ENCODE results near the gene ACRBP.
A peak's percentile ranks its signal among the peaks of the same experiment; 100 is the strongest.
"Not testable (repeated sequence)": the region's sequence is repeated elsewhere in the genome, so short reads cannot be mapped to it uniquely, and the experiment has no call there.

ACRBP gene

GRCh38 chr12:6614513-6615172 lies 32.6 kb downstream of the ACRBP start:
- no peak for DNase-seq

- peak; percentile 70 for DNase-seq
Observed at GRCh38 chr12:6613776-6614512, 33.3 kb downstream of the ACRBP start.

- peak; percentile 51 for DNase-seq
Observed at GRCh38 chr12:6613015-6613775, 34.0 kb downstream of the ACRBP start.

GRCh38 chr12:6612652-6613014 lies 34.6 kb downstream of the ACRBP start:
- no peak for DNase-seq

GRCh38 chr12:6612247-6612646 lies 35.0 kb downstream of the ACRBP start:
- DNase-seq, result no peak

GRCh38 chr12:6608592-6609281 lies 38.5 kb downstream of the ACRBP start:
- no peak for DNase-seq

DNA sequence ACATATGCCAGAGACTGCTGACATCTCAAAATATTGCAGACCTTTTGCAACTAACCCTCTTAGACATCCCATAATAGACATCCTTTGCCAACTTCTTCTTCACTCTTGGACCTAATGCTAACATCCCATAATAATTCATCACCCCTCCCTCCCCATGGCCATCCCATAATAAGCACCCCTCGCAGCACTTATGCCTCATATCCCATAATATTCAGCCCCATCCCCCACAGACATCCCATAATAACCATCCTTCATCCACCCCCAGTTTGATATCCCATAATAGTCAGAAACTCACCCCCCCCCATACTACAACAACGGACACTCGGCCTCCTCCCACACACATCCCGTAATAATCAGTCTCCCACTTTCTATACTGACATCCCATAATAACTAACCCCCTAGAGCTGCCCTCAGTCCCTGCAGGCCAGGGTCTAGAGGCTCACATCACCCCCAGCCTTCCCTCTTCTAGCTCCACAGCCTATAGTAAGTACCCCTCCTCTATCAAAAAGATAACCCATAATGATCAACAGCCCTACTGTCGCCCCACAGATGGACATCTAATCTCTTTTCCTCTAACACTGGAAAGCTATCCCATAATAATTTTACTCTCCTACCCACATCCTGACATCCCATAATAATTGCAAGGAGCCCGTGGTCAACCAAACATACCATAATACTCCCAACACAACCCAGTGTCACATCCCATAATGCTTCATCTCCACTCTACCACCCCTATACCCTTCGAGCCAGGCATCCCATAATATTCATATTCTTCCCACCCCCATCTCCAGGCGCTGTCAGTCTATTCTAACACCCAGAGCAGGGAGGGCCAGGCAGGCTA lies 39.3 kb downstream of the ACRBP start:
- DNase-seq, result peak; percentile 73

DNA sequence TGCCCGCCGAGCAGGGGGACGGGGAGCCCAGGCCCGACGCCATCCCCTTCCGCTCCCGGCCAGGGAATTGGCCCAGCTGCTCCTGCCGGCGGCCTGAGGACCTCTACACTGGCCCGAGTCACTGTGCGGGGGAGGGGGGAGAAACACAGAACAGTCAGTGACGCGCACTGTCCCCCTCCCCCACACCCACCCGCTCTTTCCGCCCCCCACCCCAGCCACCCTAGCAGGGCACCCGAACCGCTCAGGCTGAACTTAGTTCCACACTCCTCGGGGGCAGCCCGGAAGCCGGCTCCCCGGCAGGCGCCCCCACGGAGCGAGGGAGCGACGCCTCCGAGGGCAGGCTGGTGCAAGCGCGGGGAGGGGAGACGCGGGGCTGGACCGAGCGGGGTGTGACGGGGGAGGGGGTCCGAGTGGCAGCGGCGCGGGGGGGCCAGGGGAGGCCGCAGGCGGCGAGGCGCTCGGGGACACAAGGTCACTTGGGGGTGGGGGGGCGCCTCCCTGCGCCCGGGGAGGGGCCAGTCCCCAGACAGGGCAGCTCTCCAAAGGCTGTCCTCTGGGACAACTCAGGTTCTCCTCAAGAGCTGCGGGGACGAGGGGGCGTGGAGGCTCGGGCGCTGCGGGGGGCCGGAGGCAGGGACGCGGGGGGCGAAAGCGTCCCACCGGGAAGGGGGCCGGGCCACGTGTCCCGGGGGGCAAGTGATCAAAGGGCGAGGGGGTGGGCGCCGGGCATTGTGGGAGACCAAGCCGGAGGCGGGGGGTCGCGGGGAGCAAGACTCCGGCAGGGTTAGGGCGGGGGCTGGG lies 40.7 kb downstream of the ACRBP start:
- DNase-seq, result no peak

DNA sequence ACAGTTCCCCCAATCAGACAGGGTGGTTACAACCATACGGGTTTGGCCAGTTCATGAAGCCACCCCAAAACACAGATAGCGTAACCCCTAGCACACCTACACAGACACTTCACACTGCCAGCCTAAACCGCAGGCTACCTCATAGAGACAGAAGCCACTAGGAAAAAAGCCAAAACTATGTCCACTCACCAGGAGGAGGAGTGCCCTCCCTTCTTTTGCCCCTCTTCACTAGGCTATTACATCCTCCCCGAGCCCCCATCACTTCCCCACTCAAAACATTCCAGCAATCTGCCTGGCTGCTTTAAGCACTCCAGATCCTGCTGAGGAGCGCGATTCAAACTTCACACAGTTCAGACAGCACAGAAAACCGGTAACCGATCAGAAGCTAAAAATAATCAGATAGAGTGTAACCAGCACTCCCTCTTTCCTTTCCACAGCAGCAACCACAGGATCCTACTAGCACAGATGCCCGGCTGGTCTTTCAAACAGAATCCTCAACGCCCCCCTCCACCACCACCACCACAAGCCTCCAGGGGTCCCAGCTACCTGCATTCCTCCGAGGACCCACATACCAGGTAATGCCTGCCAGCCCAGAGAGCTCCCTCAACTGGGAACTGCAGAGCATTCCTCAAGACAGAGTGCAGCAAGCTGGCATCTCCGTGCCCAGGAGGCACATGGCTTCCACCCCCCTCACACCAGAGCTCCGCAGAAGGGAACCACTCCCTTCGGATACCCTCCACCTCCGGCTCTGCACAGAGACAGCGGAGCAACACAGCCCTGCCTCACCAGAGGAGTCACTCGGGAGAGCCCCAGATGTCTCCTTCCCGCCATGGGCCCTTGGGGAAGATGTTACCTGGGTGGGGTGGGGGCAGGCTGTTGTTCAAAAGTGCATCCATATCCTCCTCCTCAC lies 41.6 kb downstream of the ACRBP start:
- DNase-seq, result no peak

GRCh38 chr12:6604259-6605029 lies 42.8 kb downstream of the ACRBP start:
- DNase-seq, result no peak

DNA sequence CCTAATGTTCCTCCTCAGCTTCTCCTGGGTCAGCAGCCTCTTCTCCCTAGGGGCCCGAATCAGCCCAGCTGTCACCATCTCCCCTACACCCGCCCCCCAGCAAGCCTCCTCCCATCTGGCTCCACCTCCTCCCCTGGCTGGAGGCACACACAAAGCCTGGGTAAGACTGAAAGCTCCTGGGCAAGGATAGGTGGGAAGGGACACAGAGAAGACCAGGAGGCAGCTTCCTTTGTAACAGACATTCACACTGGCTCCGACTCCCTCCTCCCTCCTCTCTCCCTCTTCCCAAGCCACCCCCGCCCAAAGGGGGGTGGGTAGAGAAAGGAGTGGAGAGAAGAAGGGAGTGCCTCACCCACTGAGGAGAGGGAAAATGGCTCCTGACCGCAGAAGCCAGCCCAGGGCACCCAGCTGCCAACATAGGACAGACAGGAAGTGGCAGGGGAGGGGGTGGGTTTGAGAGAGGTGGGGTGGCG lies 44.1 kb downstream of the ACRBP start:
- no peak for DNase-seq

DNA sequence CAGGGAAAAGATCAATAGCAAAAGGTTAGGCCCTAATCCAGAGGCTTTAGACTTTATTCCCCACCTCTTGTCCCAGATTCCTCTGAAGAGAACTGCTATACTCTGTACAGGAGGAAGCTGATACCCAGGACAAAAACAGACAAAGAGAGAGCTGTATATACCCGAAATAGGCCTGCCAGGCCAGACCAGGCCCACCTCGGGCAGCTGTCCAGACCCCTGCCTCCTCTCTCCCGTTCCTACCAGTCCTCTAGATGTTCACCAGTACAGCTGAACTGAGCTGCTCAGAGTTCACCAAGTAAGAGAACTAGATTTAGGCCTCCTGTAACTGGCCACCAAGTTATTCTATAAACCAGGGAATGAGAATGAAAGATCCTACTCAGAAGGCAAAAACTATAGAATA lies 44.7 kb downstream of the ACRBP start:
- no peak for DNase-seq

DNA sequence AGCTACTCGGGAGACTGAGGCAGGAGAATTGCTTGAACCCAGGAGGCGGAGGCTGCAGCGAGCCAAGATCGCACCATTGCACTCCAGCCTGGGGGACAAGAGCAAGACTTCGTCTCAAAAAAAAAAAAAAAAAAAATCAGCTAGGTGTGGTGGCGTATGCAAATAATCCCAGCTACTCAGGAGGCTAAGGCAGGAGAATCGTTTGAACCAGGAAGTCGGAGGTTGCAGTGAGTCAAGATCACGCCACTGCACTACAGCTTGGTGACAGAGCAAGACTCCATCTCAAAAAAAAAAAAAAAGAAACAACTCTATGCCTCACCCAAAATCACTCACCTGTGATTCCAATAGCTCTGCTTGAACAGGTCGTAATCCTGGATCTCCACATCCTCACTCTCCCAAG lies 51.6 kb downstream of the ACRBP start:
- not testable (repeated sequence) for DNase-seq

DNA sequence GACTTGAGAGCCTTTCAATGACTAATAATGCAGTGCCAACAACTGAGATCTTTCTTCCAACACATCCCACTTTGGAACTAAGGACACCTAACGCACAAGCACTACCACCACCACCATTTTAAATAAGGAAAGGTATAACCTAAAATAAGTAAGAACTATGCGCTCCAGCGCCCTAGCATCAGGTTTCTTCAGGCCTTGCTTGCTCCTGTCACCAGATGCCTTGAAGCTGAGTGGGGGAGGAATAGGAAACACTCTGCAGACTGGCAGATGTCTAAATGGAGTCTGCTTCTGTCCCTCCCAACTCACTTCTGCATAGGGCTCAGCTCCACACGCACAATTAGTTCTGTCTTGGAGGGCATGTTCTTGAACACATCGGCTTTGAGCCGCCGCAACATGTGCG lies 55.1 kb downstream of the ACRBP start:
- DNase-seq, result no peak

Data from SHP77 treated with DMSO at 0.1 percent for 48 hours (cell line).